Neural cell (in vitro differentiated cells): ENCODE data around the gene EDAR. TPM values are rescaled to one million over a fixed set of nuclear protein-coding genes. Genes with fewer than 3 reads are reported as not detected.

Experiments
- H2AFZ ChIP-seq: fragments of 200-600, 300-800 bp; sonication (generic), shearing (Covaris generic); 2 replicates; pipeline ENCODE4 v1.6.0; 2014; ENCODE audit warnings: low read depth, mild to moderate bottlenecking, antibody characterized with exemption, low read length, moderate library complexity
- H3F3A ChIP-seq: fragments of 200-600 bp; shearing (Covaris generic); 2 replicates; pipeline ENCODE4 v1.6.1; 2016; ENCODE audit warnings: mild to moderate bottlenecking, moderate library complexity, mixed read lengths, antibody characterized with exemption, low read length; ENCODE audit not compliant: insufficient read depth, poor library complexity, severe bottlenecking
- H3K27ac ChIP-seq: fragments of 200-600, 300-800 bp; sonication (generic), shearing (Covaris generic); 2 replicates; pipeline ENCODE4 v1.5.1; 2014; ENCODE audit warnings: mild to moderate bottlenecking, low read length, moderate library complexity
- H3K27me3 ChIP-seq: fragments of 300-800, 200-600 bp; sonication (generic), shearing (Covaris generic); 2 replicates; pipeline ENCODE4 v1.6.0; 2014; ENCODE audit warnings: mild to moderate bottlenecking, low read depth, low read length, moderate library complexity; ENCODE audit not compliant: insufficient read depth
- H3K36me3 ChIP-seq: fragments of 300-800, 200-600 bp; sonication (generic), shearing (Covaris generic); 2 replicates; pipeline ENCODE4 v1.5.1; 2014; ENCODE audit warnings: mild to moderate bottlenecking, antibody characterized with exemption, low read length, moderate library complexity; ENCODE audit not compliant: insufficient read depth
- H3K4me2 ChIP-seq: fragments of 300-800, 200-600 bp; sonication (generic), shearing (Covaris generic); 2 replicates; pipeline ENCODE4 v1.6.0; 2014; ENCODE audit warnings: mild to moderate bottlenecking, low read length
- H3K4me3 ChIP-seq: fragments of 300-800, 200-600 bp; sonication (generic), shearing (Covaris generic); 2 replicates; pipeline ENCODE4 v1.5.1; 2014; ENCODE audit warnings: mild to moderate bottlenecking, low read length, moderate library complexity
- H3K79me2 ChIP-seq: fragments of 200-600 bp; shearing (Covaris generic); replicated peaks from 2 replicates; pipeline ENCODE4 v1.6.0; 2014; ENCODE audit warnings: mild to moderate bottlenecking, low read length, moderate library complexity; ENCODE audit not compliant: insufficient read depth
- H3K9ac ChIP-seq: fragments of 300-800, 200-600 bp; sonication (generic), shearing (Covaris generic); 2 replicates; pipeline ENCODE4 v1.6.1; 2016; ENCODE audit warnings: mild to moderate bottlenecking, low read length, mixed read lengths
- H3K9me2 ChIP-seq: fragments of 200-600 bp; shearing (Covaris generic); 2 replicates; pipeline ENCODE4 v1.6.1; 2016; ENCODE audit warnings: mild to moderate bottlenecking, low read length, mixed read lengths; ENCODE audit not compliant: insufficient read depth
- H3K9me3 ChIP-seq: fragments of 200-600, 300-800 bp; sonication (generic), shearing (Covaris generic); 2 replicates; pipeline ENCODE4 v1.6.1; 2016; ENCODE audit warnings: mild to moderate bottlenecking, mixed run types, low read length, moderate library complexity, mixed read lengths
- H4K20me1 ChIP-seq: fragments of 200-600 bp; shearing (Covaris generic); 2 replicates; pipeline ENCODE4 v1.6.1; 2016; ENCODE audit warnings: mild to moderate bottlenecking, mixed run types; ENCODE audit not compliant: insufficient read depth
- EP300 ChIP-seq: fragments of 450-650 bp; conservative IDR thresholded peaks from 2 replicates; pipeline ENCODE4 v1.6.1; 2014; ENCODE audit warnings: antibody characterized with exemption, mild to moderate bottlenecking, moderate library complexity; ENCODE audit not compliant: poor library complexity, severe bottlenecking
- EZH2 ChIP-seq: fragments of 200-600, 300-800 bp; shearing (Covaris generic), sonication (generic); IDR thresholded peaks from 2 replicates; pipeline ENCODE4 v1.6.1; 2014; ENCODE audit warnings: antibody characterized with exemption, low read length, borderline replicate concordance, mild to moderate bottlenecking; ENCODE audit not compliant: insufficient read depth, poor library complexity, severe bottlenecking
- MXI1 ChIP-seq: fragments of 450-650 bp; conservative IDR thresholded peaks from 2 replicates; pipeline ENCODE4 v1.6.1; 2014; ENCODE audit warnings: antibody characterized with exemption, mild to moderate bottlenecking; ENCODE audit not compliant: poor library complexity, severe bottlenecking
- POLR2AphosphoS5 ChIP-seq: IDR thresholded peaks from 2 replicates; pipeline ENCODE4 v1.6.1; 2012
- RAD21 ChIP-seq: fragments of 450-650 bp; conservative IDR thresholded peaks from 2 replicates; pipeline ENCODE4 v1.6.1; 2014; ENCODE audit warnings: antibody characterized with exemption, mild to moderate bottlenecking, moderate library complexity
- SMC3 ChIP-seq: fragments of 450-650 bp; conservative IDR thresholded peaks from 2 replicates; pipeline ENCODE4 v1.6.1; 2014; ENCODE audit warnings: antibody characterized with exemption, mild to moderate bottlenecking, moderate library complexity; ENCODE audit not compliant: poor library complexity
- TAF1 ChIP-seq: IDR thresholded peaks from 2 replicates; pipeline ENCODE4 v1.6.1; 2012; ENCODE audit warnings: low read depth
- polyA plus RNA-seq: library from polyadenylated mRNA; depleted of rRNA; stranded (reverse); fragments of >200 nt; gene quantifications from 2 replicates; pipeline ENCODE4 v1.2.3, GENCODE V29; 2014
- TF ChIP-seq, protein P1 (sequence below): IDR thresholded peaks from 2 replicates; pipeline ENCODE4 v1.6.1; 2012; ENCODE audit warnings: borderline replicate concordance
- TF ChIP-seq, protein P2 (sequence below): fragments of 450-650 bp; IDR thresholded peaks from 2 replicates; pipeline ENCODE4 v1.5.1; 2014; ENCODE audit warnings: antibody characterized with exemption, mild to moderate bottlenecking, moderate library complexity; ENCODE audit not compliant: poor library complexity, severe bottlenecking

EDAR gene
- polyA plus RNA-seq, 1 donor from 2014 or later: not detected

DNA sequence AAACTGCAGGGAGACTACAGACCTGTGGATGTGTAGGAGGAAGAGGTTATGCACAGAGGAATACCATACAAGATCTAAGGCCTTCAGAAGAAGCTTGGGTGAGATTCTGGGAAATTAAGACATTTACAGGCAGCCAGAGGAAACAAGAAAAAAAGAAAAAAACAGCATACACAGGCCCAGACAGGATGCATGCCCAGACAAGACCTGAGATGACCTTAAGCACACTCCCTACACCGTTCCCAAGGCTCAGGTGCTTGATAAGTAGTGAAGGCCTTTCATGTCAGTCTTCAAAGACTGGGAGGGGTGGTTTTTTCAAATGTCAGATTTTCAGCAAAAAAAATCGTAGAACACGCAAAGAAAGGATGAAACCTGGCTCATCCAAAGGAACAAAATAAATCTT is 119.5 kb downstream of the EDAR start:
- no peak overlapping the region for H3K4me2 ChIP-seq
- H3K27ac ChIP-seq: no peak overlapping the region

DNA sequence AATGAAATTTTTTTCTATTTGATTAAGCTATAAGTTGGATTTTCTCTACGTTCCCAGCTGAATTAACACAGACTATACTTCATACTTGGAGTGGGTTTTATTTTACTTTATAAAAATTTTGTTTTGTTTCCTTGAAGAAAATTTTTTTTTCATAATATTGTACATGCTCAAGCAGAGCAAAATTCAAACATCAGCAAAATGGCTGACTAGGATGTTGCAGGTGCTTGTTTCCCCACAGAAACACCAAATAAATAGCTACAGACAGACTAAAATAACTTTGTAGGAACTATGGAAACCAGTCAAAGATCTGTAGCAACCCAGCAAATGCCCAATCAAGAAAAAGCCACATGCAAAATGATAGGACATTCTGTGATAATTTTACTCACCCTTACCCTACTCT is 120.1 kb downstream of the EDAR start:
- Histone ChIP-seq H3K9me2 (no peaks in the 10 kb centered on the region), H3K9me3 (no peaks in the 10 kb centered on the region), H3K27me3 (no peaks in the 10 kb centered on the region), H4K20me1 (no peaks in the 10 kb centered on the region), H3K27ac (no peak overlapping the region), H3K36me3 (no peaks in the 10 kb centered on the region), H3K4me3 (no peak overlapping the region), H2AFZ (no peak overlapping the region), H3K79me2 (no peaks in the 10 kb centered on the region), H3F3A (no peaks in the 10 kb centered on the region), H3K4me2 (no peak overlapping the region), H3K9ac (no peak overlapping the region)
- TF ChIP-seq, protein P1, sequence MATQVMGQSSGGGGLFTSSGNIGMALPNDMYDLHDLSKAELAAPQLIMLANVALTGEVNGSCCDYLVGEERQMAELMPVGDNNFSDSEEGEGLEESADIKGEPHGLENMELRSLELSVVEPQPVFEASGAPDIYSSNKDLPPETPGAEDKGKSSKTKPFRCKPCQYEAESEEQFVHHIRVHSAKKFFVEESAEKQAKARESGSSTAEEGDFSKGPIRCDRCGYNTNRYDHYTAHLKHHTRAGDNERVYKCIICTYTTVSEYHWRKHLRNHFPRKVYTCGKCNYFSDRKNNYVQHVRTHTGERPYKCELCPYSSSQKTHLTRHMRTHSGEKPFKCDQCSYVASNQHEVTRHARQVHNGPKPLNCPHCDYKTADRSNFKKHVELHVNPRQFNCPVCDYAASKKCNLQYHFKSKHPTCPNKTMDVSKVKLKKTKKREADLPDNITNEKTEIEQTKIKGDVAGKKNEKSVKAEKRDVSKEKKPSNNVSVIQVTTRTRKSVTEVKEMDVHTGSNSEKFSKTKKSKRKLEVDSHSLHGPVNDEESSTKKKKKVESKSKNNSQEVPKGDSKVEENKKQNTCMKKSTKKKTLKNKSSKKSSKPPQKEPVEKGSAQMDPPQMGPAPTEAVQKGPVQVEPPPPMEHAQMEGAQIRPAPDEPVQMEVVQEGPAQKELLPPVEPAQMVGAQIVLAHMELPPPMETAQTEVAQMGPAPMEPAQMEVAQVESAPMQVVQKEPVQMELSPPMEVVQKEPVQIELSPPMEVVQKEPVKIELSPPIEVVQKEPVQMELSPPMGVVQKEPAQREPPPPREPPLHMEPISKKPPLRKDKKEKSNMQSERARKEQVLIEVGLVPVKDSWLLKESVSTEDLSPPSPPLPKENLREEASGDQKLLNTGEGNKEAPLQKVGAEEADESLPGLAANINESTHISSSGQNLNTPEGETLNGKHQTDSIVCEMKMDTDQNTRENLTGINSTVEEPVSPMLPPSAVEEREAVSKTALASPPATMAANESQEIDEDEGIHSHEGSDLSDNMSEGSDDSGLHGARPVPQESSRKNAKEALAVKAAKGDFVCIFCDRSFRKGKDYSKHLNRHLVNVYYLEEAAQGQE: no peak
- TF ChIP-seq, protein P2, sequence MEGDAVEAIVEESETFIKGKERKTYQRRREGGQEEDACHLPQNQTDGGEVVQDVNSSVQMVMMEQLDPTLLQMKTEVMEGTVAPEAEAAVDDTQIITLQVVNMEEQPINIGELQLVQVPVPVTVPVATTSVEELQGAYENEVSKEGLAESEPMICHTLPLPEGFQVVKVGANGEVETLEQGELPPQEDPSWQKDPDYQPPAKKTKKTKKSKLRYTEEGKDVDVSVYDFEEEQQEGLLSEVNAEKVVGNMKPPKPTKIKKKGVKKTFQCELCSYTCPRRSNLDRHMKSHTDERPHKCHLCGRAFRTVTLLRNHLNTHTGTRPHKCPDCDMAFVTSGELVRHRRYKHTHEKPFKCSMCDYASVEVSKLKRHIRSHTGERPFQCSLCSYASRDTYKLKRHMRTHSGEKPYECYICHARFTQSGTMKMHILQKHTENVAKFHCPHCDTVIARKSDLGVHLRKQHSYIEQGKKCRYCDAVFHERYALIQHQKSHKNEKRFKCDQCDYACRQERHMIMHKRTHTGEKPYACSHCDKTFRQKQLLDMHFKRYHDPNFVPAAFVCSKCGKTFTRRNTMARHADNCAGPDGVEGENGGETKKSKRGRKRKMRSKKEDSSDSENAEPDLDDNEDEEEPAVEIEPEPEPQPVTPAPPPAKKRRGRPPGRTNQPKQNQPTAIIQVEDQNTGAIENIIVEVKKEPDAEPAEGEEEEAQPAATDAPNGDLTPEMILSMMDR: no peak
- TF ChIP-seq RAD21 (no peak), TAF1 (no peak), SMC3 (no peak), EP300 (no peak), POLR2AphosphoS5 (no peak), MXI1 (no peak), EZH2 (no peak)

More for the DNA sequence above, 119.5 kb downstream of the EDAR start:
- no peaks in the 10 kb centered on the region for H3K9me2 ChIP-seq
- H3K9ac ChIP-seq: no peak overlapping the region
- TF ChIP-seq EZH2 (no peak), POLR2AphosphoS5 (no peak), MXI1 (no peak), EP300 (no peak), SMC3 (no peak), TAF1 (no peak), RAD21 (no peak)
- TF ChIP-seq, protein P2: no peak
- TF ChIP-seq, protein P1: no peak
- no peak overlapping the region for H2AFZ ChIP-seq
- H3F3A ChIP-seq: no peaks in the 10 kb centered on the region
- no peaks in the 10 kb centered on the region for H4K20me1 ChIP-seq
- no peaks in the 10 kb centered on the region for H3K9me3 ChIP-seq
- no peaks in the 10 kb centered on the region for H3K79me2 ChIP-seq
- no peak overlapping the region for H3K4me3 ChIP-seq
- no peaks in the 10 kb centered on the region for H3K36me3 ChIP-seq
- no peaks in the 10 kb centered on the region for H3K27me3 ChIP-seq
